ENCODE data around the gene GNAQ.
"Not testable (repeated sequence)": the region's sequence is repeated elsewhere in the genome, so short reads cannot be mapped to it uniquely, and the experiment has no call there.

Gene GNAQ

GRCh38 chr9:78031444-78031892 is at the start of gene GNAQ:
TSS of gene GNAQ (minus strand) at chr9:78031811. CDS start at chr9:78031235, 576 bp downstream.
- FAIRE-seq, result no peak

GRCh38 chr9:78074385-78075291 is 43.0 kb upstream of the GNAQ start:
- no peak for FAIRE-seq

GRCh38 chr9:78073722-78074121 is 42.1 kb upstream of the GNAQ start:
- no peak for FAIRE-seq

GRCh38 chr9:78072586-78073199 is 41.1 kb upstream of the GNAQ start:
- FAIRE-seq, result no peak

GRCh38 chr9:78070521-78070920 is 38.9 kb upstream of the GNAQ start:
- no peak for FAIRE-seq

GRCh38 chr9:78064075-78064474 is 32.5 kb upstream of the GNAQ start:
- FAIRE-seq, result no peak

GRCh38 chr9:78062710-78063109 is 31.1 kb upstream of the GNAQ start:
- FAIRE-seq, result no peak

GRCh38 chr9:78054218-78054617 is 22.6 kb upstream of the GNAQ start:
- not testable (repeated sequence) for FAIRE-seq

GRCh38 chr9:78053627-78054026 is 22.0 kb upstream of the GNAQ start:
- no peak for FAIRE-seq

- no peak for FAIRE-seq
Observed at GRCh38 chr9:78050421-78050820, 18.8 kb upstream of the GNAQ start.

- FAIRE-seq, result no peak
Observed at GRCh38 chr9:78049484-78049883, 17.9 kb upstream of the GNAQ start.

GRCh38 chr9:78047106-78047505 is 15.5 kb upstream of the GNAQ start:
- no peak for FAIRE-seq

- no peak for FAIRE-seq
Observed at GRCh38 chr9:78046112-78046511, 14.5 kb upstream of the GNAQ start.

- no peak for FAIRE-seq
Observed at GRCh38 chr9:78044886-78045285, 13.3 kb upstream of the GNAQ start.

- FAIRE-seq, result no peak
Observed at GRCh38 chr9:78044189-78044588, 12.6 kb upstream of the GNAQ start.

GRCh38 chr9:78041971-78042370 is 10.4 kb upstream of the GNAQ start:
- FAIRE-seq, result no peak

GRCh38 chr9:78040726-78041125 is 9.1 kb upstream of the GNAQ start:
- FAIRE-seq, result no peak

- FAIRE-seq, result no peak
Observed at GRCh38 chr9:78038620-78039300, 7.1 kb upstream of the GNAQ start.

GRCh38 chr9:78035383-78035993 is 3.9 kb upstream of the GNAQ start:
- FAIRE-seq, result peak; percentile 88

GRCh38 chr9:78033870-78034269 is 2.3 kb upstream of the GNAQ start:
- no peak for FAIRE-seq

GRCh38 chr9:78032730-78033457 is 1.3 kb upstream of the GNAQ start:
- FAIRE-seq, result no peak
